NCI-H446 treated with DMSO at 0.1 percent for 48 hours (cell line): Measurements from ENCODE around the gene ALG14.

Experiments used
- DNase-seq: peaks from one replicate; lab custom pipeline; 2025; lab: John Stamatoyannopoulos, UW

ALG14 gene

DNA sequence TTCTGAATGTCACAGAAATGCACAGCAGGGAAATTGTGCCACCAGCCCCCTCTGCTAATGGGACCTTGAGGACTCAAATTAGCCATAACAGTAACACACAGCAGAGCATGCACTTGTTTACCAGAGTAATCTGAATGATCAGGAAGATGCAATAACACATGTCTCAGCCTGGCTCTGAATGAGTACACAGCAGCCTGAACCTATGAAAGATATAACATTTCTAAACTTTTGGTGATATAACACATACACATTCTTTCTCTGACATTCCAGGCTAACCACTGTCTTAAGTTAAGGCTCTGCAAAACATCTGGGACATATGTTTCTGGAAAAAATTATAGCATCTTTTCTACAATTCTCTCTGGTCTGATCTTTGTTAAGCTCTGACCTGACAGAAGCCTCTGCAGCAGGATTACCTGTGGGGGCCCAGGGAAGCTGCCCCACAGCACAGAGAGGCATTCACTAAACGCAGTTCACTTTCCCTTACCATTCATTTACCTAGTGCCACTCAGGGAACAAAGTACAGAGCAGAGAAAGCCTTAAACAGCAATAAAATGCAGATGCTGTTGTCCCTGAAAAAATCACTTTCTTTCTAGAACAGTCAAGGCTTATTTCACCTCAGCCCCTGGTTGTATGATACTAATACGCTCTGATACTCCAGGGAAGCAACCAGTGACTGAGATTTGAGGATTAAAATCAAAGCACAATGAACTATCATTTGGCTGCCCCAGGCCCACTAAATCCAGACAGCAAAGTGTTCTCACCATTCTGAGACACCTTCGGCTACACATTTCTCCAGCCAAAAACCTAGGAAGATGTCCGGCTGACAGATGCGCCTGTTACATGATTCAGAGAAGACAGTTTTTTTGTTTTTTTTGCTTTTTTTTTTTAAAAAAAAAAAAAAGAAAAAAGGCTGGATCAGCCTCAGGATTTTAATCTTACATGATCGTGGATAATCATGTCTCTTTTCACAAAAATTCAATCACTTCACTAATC lies 91.9 kb downstream of the ALG14 start:
- no peak for DNase-seq

DNA sequence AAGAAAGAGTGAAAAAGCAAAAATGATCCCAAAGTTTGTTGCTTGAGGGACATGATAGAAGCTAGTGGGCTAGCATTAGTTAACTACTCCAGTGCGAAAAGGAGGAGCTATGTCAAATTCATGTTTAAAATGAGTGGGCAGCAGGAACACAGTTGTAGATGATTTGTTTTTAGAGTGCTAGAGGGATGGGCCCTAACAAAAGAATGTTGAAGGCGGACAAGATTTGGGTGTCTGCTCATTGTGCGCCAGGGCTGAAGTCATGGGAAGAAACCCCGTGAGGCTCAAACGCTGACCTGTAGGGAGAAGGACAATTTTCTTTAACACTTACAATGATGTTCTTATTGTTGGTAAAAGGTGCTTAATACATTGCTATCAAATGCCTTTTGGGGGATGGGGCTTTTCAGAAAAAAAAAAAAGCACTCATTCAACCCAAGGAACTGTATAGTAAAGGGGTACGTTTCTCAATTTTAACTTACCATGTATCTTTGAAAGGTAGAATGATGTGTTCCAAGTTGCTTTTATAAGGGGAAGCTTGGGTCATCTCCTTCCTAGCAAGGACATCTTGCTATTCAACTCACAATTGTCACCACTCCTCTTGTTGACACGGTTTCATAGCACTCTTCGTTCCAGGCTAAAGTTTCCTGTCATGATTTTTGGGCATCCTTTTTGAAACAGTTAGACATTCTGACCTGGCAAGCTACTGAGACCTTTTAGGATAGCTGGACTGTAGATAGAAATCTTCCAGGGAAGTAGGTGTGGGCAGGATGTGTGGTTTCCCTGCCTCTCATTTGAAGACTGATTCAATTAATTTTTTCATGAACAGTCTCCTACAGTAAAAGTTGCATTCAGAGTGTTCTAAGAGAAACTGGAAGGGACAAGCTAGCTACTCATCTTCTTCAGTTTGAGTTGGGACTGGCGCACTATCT lies 92.8 kb downstream of the ALG14 start:
- no peak for DNase-seq

DNA sequence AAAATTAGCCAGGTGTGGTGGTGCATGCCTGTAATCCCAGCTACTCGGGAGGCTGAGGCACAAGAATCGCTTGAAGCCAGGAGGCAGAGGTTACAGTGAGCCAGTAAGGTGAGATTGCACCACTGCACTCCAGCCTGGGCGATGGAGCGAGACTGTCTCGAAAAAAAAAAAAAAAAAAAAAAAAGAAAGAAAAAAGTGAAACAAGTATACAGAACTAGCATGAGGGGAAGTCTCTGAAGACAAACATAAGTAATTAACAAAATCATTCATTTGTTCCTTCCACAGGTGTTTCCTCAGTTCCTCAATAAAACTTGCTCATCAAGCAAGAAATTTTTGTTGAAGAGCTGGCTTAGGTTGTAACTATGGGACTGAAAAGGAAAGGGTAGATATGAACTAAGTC lies 93.6 kb downstream of the ALG14 start:
- no peak for DNase-seq

DNA sequence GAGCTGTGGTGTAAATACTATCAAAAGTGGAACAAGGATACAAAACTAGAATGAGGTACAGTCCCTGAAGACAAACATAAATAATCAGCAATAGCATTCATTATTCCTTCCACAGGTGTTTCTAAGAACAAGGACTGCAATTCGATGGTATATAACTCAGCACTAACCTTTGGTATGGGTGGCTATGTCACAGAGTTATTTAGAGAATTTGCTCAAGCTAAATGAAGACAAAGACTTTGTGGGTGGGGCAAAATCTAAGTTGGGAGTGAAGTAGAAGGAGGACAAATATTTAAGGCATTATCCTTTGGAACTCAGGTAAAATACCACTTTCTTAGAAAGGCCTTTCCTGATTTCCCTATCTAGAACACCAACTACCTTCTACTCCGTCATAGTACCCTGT lies 94.3 kb downstream of the ALG14 start:
- DNase-seq = no peak

DNA sequence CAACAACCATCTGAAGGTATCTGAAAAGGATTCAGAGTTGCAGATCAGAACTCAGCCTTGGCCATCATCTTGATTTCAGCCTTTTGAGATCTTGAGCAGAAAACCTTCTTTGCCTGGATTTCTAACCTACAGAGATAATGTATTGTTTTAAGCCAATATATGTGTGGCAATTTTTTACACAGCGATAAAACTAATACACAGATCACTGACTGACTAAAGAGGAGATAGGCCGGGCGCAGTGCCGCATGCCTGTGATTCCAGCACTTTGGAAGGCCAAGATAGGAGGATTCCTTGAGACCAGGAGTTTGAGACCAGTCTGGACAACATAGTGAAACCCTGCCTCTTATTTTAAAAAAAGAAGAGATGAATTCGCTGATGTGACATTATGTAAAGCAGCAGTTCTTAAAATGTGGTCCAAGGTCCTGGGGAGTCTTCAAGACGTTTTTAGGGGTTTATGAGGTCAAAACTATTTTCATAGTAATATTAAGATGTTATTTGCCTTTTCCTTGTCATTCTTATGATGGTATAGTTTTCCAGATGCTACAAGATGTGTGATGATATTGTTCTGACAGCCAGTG lies 95.7 kb downstream of the ALG14 start:
- DNase-seq = no peak

DNA sequence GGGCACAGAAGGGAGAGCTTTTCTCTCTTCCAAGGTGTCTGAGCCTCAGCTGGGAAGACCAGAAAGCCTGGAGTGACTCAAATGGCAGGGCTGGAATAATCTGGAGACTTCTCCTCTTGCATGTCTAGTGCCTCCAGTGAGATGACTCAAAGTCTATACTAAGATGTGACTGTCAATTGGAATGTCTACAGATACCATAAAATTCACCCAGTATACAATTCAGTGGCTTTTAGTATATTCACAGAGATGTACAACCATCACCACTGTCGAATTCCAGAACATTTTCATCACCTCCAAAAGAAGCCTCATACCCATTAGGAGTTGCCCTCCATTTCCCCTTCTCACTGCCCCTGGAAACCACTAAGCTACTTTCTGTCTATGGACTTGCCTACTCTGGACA lies 97.9 kb downstream of the ALG14 start:
- no peak for DNase-seq

DNA sequence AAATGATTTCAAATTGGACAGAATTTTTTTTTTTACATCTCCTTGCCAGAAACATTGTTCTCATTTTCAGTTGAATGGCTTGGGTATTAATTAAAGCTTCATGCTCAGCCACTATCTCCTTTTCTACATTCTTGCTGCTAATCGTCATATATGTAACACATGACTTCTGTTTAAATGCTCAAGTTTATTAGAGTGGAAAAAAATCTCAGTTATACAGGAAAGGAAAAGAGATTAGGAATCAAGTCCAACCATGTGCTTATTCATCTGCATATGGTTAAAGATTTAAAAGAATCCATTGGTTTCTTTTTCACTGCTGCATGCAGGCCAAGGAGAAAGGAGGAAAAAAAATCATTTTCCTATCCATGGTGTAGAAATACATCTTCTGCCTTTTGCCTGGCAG lies 98.5 kb downstream of the ALG14 start:
- peak; percentile 52 for DNase-seq

DNA sequence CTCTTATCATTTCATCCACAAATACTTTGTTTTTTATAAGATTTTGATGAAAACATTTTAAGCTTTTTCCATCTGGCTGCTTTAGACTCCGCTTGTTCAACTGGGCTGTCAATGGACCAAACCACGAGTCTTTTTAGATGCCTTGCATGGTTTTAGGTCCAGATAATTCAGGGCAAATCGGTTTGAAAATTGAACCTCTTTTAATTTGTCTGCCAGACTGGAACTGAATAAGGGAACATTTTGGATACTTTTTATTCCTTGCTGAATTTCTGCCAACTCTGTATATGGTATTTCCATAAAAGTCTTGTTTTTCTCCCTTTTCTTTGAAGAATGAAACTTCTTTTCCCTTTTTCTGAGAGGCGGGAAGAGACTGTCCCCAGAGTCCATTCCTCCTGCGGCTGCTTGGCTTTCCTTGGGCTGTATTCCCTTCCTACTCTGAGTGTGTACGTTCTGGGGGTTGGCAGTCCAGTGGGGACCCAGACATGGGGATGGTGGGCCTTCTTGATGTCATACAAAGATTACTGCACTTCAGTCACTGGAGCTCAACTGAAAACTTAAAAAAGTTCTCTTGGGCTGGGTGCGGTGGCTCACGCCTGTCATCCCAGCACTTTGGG lies 99.3 kb downstream of the ALG14 start:
- peak; percentile 22 for DNase-seq

DNA sequence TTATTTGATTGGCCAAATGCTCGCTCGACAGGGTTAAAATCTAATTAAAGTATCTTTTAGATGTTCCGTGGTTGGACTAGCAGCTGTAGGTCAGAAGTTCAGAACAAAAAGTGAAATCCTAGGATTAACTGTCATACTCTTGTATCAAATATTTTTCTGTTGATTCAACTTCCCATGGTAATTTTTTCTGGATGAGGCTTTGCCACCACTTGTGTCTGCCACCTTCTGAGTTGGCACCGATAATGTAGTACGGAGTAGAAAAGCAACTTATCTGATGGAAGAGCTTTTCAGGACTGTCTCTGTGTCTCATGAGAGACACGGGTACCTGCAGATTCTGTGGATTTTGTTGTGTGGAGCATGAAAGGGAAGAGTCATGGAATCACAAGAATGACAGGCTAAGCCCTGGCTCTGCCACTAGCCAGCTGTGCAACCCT lies 101.2 kb downstream of the ALG14 start:
- no peak for DNase-seq

DNA sequence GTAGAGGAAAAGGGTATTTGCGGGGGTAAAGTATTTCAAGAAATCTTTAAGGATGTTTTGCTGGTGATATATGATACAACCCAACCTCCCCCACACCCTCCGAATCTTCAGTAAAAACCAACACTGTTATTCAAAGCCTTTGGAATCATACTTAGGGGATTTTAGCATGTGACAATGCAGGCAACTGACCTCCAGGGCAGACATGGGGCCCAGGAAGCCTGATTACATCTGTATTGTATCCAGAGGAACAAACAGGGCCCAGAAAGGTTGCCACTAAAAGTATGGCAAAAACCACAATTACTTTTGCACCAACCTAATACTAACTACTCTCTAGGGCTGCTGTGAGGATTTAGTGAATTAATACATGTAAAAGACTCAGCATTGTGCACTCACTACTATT lies 102.0 kb downstream of the ALG14 start:
- no peak for DNase-seq

DNA sequence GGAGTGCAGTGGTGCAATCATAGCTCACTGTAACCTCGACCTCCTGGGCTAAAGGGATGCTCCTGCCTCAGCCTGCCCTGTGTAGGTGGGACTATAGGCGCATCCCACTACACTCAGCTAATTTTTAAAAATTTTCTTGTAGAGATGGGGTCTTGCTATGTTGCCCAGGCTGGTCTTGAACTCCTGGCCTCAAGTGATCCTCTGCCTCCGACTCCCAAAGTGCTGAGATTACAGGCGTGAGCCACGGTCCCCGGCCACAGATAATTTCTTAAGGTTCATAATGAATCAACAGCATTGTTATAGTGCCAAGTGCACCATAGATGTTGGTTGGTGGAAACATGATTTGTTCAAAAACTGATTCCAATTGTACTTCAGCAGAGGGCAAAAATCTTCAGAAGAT lies 103.6 kb downstream of the ALG14 start:
- DNase-seq = no peak

DNA sequence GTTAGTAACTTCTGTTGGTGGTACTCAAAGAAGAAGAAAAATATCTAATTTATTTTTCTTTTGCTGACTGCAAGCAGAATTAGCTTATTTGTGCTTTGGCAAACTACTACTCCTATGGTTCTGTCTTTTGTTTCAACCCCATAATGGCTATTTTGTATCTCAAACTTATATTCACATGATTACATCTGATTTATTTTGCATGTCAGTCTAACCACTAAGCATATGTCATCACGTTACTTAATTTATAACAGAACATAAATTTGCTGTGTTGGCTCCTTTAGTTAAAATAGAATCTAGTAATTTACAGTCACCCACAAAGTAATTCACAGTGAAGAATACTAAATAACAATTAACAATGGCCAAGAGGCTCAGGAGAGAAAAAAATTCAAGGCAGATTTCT lies 106.7 kb downstream of the ALG14 start:
- DNase-seq = no peak

DNA sequence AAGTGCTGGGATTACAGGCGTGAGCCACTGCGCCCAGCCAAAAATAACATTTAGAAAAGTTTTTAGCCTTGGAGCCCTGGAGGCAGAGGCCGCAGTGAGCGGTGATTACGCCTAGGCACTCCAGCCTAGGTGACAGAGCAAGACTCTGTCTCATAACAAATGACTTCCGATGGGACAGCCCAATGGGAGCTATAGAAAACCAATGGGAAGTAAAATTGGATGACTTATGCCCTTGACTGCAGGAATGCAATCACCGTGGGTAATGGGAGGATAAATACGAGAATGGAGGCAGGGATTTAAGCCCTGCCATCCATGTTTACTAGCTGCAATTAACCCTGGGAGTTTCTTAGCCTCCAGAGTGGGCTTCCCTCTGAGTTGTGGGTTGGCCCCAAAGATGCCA lies 108.9 kb downstream of the ALG14 start:
- no peak for DNase-seq

DNA sequence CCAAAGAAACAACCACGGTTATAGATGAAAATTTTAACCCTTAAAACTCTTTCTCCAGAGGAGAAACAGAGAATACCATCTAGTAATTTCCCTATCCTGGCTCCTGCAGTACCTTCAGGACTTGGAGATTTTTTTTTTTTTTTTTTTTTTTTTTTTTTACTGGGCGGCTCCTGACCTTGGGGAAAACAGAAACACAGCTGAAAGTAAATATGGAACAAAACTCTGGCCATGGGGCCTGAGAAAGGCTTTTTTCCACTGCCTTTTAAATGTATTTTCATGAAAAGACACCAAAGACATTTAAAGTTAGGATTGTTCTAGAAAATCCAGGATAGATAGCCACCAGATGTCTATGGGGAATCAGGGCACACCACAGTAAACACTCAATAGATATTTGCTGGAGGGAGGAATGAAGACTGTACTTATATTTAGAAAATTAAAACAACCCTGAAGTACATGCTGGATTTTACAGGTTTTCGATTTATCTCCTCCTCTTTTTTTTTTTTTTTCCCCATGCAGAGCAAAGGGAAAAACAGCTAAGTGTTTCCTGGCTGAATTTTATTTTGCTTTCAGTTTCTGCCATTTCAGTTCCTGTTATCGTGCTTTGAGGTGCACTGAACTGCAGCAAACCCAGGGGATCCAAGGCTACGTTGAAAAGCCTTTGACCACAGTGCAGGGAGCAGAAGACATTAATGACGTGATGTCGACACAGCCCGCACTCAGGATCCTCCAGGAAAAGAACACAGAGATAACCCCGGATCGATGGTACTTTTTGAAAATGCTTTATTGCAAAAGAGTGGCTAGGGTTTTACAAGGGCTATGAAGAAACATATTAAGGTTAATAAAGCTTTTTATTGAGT lies 110.1 kb downstream of the ALG14 start:
- no peak for DNase-seq

DNA sequence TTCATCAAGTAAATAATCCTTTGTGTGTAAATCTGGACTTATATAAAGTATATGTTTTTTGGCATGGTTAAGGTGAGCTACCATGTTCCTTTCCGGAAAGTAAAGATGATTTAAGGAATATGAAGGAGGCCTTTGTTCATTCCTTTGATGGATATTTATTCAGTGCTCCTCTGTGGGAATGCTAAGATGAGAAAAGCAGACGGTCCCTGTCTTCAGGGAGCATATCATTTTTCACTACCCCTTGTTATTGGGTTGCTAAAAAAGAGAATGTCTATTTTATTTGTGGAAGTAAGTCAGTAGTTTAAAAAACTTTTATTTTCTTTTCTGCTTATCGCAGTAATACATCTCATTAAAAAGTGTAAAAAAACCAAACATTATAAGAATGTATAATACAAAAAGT lies 110.8 kb downstream of the ALG14 start:
- no peak for DNase-seq

DNA sequence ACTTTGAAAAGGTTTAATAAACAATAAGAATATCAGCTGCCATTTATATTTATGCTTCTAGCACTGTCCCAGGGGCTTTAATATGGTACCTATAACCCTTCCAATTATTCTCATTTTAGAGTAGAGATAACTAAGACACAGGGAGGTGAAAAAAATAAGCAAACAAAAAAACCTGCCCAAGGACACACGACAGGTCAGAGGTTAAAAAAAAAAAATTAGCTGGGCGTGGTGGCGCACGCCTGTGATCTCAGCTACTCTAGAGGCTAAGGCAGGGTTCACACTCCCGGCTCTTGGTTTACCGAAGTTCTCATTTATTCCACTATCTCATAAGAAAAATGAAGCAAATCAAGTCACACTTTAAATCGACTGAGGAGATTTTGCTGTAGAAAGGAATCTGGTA lies 111.2 kb downstream of the ALG14 start:
- no peak for DNase-seq

DNA sequence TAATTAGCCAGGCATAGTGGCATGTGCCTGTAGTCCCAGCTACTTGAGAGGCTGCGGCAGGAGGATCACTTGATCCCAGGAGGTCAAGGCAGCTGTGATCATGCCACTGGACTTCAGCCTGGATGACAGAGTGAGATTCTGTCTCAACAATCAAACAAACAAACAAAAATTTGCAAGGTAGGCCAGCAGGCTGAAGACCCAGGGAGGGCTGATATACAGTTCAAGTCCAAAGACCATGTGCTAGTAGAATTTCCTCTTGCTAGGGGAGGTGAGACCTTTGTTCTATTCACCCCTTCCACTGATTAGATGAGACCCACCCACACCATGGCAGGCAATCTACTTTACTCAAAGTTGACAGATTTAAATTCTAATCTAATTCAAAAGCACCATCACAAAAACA lies 114.7 kb downstream of the ALG14 start:
- DNase-seq = no peak

DNA sequence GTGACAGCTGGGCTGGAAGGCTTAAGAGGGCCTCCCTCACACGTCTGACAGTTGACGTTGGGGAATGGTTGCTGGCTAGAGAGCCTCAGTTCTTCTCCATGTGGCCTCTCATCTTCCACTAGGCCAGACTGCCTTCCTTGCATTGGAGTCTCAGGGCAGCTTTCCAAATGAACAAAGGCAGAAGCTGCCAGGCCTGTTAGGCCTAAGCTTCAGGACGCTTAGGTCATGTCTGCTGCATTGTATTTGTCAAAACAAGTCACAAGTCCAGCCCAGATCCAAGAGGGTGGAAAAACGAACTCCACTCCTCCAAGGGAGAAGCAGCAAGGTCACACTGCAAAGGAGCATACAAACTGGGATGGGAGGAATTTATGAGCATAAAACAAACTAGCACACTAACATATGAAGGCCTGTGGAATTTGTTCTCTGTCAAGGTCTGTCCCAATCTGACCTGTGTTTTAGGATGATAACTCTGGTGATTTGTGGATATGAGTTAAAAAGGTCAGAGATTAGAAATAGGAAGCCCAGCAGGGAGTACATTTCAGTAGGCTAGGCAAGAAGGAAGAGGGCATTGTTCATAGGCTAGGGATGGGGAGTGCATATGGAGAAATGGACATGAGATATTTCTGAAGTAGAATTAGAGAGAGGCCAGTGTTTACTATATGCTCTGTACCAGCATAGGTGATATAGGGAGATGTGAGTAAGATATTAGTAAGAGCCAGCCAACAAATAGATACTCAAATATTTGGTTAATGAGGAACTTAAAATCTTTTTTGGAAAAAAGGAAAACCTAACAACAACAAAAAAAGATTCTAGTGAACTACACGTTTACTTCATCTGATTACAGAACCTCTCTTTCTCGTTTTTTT lies 116.8 kb downstream of the ALG14 start:
- DNase-seq = peak; percentile 83

DNA sequence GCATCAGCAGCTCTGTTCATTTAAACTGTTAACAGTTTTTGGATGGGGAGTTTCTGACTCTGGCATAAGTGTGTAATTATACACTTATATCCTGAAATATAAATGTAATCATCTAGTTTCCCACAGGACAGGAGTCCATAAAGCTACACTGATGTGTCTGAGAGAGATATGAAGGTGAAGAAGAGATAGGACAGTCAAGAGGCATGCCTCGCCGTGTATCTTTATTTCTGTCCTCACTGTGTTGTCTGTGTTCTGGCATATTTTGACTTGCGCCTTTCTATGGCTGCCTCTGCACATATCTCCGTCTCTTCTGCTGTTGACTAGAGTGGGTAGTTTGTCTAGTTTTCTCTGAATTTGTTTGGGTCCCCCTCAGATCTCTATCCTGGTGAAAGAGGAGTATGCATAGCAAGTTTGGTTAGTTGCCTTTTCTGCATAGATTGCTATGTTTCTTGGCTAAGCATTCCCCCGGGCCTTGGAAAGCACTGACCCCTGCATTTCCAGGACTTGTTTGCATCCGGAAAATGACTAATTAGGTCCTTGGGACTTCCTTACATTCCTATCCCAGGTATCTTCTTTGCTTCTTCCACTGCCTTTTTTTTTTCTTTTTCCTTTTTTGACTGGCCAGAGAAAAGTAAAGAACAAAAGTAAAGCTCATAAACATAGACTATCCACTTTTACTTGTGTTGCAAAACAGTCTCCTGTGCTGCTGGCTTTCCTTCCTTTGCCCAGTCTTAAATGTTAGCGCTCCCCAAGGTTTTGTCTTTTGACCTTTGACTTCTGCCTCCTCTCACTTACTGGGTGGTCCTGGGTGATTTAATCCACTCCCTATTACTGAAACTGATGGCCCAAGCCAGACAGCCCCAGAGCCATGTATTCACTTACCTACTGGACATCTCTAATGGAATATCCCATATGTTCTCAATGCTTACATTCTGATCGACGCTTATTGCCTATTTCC lies 118.2 kb downstream of the ALG14 start:
- no peak for DNase-seq
